HG03460 (cell line): Measurements from ENCODE around the gene HSD3B2.

ENCODE experiments used
- ATAC-seq: cut with Tn5 transposase; IDR thresholded peaks from one replicate; pipeline ENCODE4 v1.9.1; 2021; ENCODE audit not compliant: unreplicated experiment

HSD3B2 gene

GRCh38 chr1:119452091-119452490 is 37.1 kb downstream of the HSD3B2 start:
- no peak for ATAC-seq

GRCh38 chr1:119453021-119453420 is 38.1 kb downstream of the HSD3B2 start:
- ATAC-seq, result no peak

- no peak for ATAC-seq
These were observed 48.0 kb downstream of the HSD3B2 start for GRCh38 chr1:119462964-119463363.

GRCh38 chr1:119463569-119463968 is 48.6 kb downstream of the HSD3B2 start:
- ATAC-seq, result no peak

- ATAC-seq, result no peak
These were observed 51.5 kb downstream of the HSD3B2 start for GRCh38 chr1:119466445-119466844.

- no peak for ATAC-seq
These were observed 52.3 kb downstream of the HSD3B2 start for GRCh38 chr1:119467219-119467618.

- no peak for ATAC-seq
These were observed 53.1 kb downstream of the HSD3B2 start for GRCh38 chr1:119467857-119468668.

- ATAC-seq, result no peak
These were observed 54.8 kb downstream of the HSD3B2 start for GRCh38 chr1:119469741-119470140.

- no peak for ATAC-seq
These were observed 55.4 kb downstream of the HSD3B2 start for GRCh38 chr1:119470377-119470776.

GRCh38 chr1:119470958-119471357 is 56.0 kb downstream of the HSD3B2 start:
- ATAC-seq, result no peak

- no peak for ATAC-seq
These were observed 56.6 kb downstream of the HSD3B2 start for GRCh38 chr1:119471566-119471965.

GRCh38 chr1:119472080-119472818 is 57.3 kb downstream of the HSD3B2 start:
- no peak for ATAC-seq
